Activated T-helper 1 cell treated with anti-CD3 and anti-CD28 coated beads, Interleukin-12 subunit alpha, Interleukin-12 subunit beta, Interleukin-2, Interleukin-4 antibody, amounts not matched to agents 30 ng/mL and 10 ng/mL and 1 ng/mL, durations not matched to agents 14 hours and 24 hours and 36 hours (primary cell): Measurements from ENCODE around the gene CDKAL1. TPM values are rescaled to one million over a fixed set of nuclear protein-coding genes. Genes with fewer than 3 reads are reported as not detected.
"Not testable (repeated sequence)": the region's sequence is repeated elsewhere in the genome, so short reads cannot be mapped to it uniquely, and the experiment has no call there.

Source experiments
- DNase-seq: peaks from one replicate; pipeline ENCODE4 v3.0.0; 2021; ENCODE audit warnings: low spot score
- H3K27ac Mint-ChIP-seq: one replicate; pipeline ENCODE4 v1.8.0; 2021; ENCODE audit warnings: mild to moderate bottlenecking, mixed read lengths
- H3K27me3 Mint-ChIP-seq: one replicate; pipeline ENCODE4 v1.8.0; 2022; ENCODE audit warnings: mild to moderate bottlenecking, moderate library complexity, mixed read lengths; ENCODE audit not compliant: insufficient read depth
- H3K36me3 Mint-ChIP-seq: one replicate; pipeline ENCODE4 v1.8.0; 2021; ENCODE audit warnings: low read depth, mixed read lengths
- H3K4me1 Mint-ChIP-seq: one replicate; pipeline ENCODE4 v1.8.0; 2021; ENCODE audit warnings: low read depth, mixed read lengths
- H3K4me3 Mint-ChIP-seq: one replicate; pipeline ENCODE4 v1.8.0; 2021; ENCODE audit warnings: mild to moderate bottlenecking, moderate library complexity, mixed read lengths
- H3K9me3 Mint-ChIP-seq: one replicate; pipeline ENCODE4 v1.8.0; 2021; ENCODE audit warnings: mixed read lengths
- intact Hi-C: fragments of 100-400 bp; cut with micrococcal nuclease; formaldehyde crosslinking; loops from one replicate; pipeline ENCODE4 v1.15.1; 2024
- total RNA-seq: library from RNA; stranded (reverse); gene quantifications from 2 replicates; pipeline ENCODE4 v1.2.3, GENCODE V29; 2022

The CDKAL1 gene
- total RNA-seq, 1 donor from 2014 or later, result 32.2 TPM

DNA sequence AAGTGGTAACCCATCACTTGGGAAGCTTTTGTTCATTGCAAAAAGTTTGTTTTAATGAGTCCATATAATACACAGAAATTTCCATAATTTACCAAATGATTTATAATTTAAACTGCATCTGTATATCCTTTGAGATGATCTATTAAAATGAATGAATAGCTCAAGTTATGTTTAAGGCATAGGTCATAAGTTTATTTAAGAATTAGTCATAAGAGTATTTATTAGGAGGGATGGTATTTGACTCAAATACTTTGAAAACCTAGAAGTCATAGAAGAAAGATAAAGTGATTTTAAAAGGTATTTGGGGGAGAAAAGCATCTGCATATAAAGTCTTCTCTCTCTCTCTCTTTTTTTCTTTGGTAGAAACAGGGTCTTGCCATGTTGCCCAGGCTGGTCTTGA lies 388.5 kb downstream of the CDKAL1 start:
- no peaks in the 10 kb centered on the region for H3K27me3 Mint-ChIP-seq
- H3K4me1 Mint-ChIP-seq, result peaks cover 20% of the 10 kb centered on the region
- H3K9me3 Mint-ChIP-seq, result no peaks in the 10 kb centered on the region
- intact Hi-C loops, result loop anchor here (5.0 to 10.0 kb wide), 2 partner anchors 272 to 665 kb away; no protein-coding TSS in a partner anchor
- DNase-seq, result no peak
- no peak overlapping the region for H3K27ac Mint-ChIP-seq
- peaks cover 2% of the 10 kb centered on the region for H3K36me3 Mint-ChIP-seq
- H3K4me3 Mint-ChIP-seq, result no peak overlapping the region

DNA sequence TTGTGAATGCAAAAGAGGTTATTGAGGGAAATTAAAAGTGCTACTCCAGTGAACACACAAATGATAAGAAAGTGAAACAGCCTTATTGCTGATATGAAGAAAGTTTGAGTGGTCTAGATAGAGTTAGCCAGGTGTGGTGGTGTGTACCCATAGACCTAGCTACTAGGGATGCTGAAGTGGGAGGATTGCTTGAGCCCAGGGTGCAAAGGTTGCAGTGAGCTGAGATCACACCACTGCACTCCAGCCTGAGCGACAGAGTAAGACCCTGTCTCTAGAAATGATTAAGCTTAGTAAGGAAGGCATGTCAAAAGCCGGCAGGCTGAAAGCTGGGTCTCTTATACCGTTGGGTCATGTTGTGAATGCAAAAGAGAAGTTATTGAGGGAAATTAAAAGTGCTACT lies 389.8 kb downstream of the CDKAL1 start:
- H3K27me3 Mint-ChIP-seq, DNase-seq, H3K4me3 Mint-ChIP-seq, H3K36me3 Mint-ChIP-seq, H3K9me3 Mint-ChIP-seq, H3K27ac Mint-ChIP-seq: not testable (repeated sequence)
- intact Hi-C loops, result loop anchor here (5.0 to 10.0 kb wide), 2 partner anchors 271 to 663 kb away; no protein-coding TSS in a partner anchor
- peaks cover 13% of the 10 kb centered on the region for H3K4me1 Mint-ChIP-seq

DNA sequence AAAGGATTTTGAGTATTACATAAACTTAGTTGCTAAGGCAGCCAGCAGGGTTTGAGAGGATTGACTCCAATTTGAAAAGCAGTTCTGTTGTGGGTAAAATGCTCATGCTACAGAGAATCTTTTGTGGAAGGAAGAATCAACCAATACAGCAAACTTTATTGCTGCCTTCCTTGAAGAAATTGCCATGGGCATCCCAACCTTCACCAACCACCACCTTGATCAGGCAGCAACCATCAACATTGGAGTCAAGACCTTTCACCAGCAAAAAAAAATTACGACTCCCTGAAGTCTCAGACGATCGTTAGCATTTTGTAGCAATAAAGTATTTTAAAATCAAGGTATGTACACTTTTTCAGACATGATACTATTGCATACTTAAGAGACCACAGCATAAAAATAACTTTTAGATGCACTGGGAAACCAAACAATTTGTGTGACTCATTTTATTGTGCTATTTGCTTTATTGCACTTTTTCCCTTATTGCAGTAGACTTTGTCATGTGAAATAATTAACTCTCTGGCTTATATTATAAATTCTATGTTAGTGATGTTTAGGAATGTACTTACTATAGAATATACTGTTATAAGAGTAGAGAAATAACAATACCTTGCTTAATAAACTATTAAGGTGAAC lies 390.8 kb downstream of the CDKAL1 start:
- H3K27me3 Mint-ChIP-seq, result no peaks in the 10 kb centered on the region
- peaks cover 4% of the 10 kb centered on the region for H3K4me1 Mint-ChIP-seq
- intact Hi-C loops, result loop anchor here (5.0 to 10.0 kb wide), 2 partner anchors 270 to 662 kb away; no protein-coding TSS in a partner anchor
- no peak for DNase-seq
- H3K36me3 Mint-ChIP-seq, result peaks cover 2% of the 10 kb centered on the region
- no peak overlapping the region for H3K4me3 Mint-ChIP-seq
- H3K9me3 Mint-ChIP-seq, result no peaks in the 10 kb centered on the region
- no peak overlapping the region for H3K27ac Mint-ChIP-seq

DNA sequence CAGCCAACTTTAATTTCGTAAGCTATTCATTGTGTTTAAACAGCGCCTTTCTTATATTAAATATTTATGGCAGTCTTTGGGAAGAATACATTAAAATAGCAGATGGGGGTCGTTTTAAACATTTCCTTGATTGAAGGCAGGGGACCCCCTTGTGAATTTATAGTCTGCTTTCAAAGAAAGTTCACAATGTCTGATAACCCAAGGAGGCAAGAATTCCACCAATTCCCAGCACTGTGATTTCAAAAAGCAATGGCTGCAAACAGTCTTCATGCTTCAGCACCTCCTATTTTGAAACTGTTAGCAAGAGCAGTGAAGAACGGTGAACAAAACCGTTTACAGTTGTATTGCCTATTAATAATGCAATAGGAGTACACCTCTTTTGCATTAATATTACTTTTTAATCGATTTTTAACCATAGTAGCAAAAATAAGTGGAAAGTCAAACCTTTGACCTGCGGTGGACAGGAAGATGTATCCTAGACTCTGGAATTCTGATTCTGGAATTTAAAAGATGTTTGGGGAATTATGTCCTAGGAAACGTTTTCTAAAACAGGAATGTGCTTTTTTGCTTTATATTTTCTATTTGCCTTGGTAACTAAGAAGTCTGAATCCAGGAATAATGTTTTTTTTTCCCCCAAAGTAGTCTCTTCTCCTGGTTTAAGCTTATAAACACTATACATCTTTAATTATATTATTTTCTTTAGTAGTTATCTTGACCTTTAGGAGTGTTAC lies 393.0 kb downstream of the CDKAL1 start:
- no peak overlapping the region for H3K27ac Mint-ChIP-seq
- intact Hi-C loops, result loop anchor here (10.0 kb wide), 1 partner anchor 268 kb away; no protein-coding TSS in a partner anchor

DNA sequence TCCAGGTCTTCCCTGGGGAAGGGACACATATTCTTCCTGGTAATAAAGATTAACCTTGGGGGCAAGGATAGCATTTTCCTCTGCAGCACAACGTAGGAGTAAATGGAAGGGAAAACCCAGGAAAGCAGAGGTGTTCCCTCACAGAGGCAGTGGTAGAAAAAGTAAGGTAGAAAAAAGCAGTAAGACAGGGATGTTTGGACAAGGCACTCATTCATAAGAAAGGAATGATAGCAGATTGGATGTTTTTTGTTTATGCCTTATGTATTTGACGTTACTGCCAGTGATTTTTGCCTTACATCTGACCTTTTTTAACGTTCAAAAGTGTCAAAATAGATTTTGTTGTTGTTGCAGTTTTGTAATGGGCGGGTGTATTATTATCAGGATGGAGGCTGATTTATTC lies 395.0 kb downstream of the CDKAL1 start:
- intact Hi-C loops, result loop anchor here (10.0 kb wide), 1 partner anchor 266 kb away; no protein-coding TSS in a partner anchor
- H3K9me3 Mint-ChIP-seq, result no peaks in the 10 kb centered on the region
- no peak for DNase-seq
- no peaks in the 10 kb centered on the region for H3K4me1 Mint-ChIP-seq
- H3K27me3 Mint-ChIP-seq, result no peaks in the 10 kb centered on the region
- no peaks in the 10 kb centered on the region for H3K36me3 Mint-ChIP-seq
- no peak overlapping the region for H3K4me3 Mint-ChIP-seq
- H3K27ac Mint-ChIP-seq, result no peak overlapping the region

More for the DNA sequence above, 393.0 kb downstream of the CDKAL1 start:
- Mint-ChIP-seq H3K4me1 (no peaks in the 10 kb centered on the region), H3K27me3 (no peaks in the 10 kb centered on the region), H3K9me3 (no peaks in the 10 kb centered on the region), H3K4me3 (no peak overlapping the region), H3K36me3 (no peaks in the 10 kb centered on the region)
- DNase-seq, result no peak

DNA sequence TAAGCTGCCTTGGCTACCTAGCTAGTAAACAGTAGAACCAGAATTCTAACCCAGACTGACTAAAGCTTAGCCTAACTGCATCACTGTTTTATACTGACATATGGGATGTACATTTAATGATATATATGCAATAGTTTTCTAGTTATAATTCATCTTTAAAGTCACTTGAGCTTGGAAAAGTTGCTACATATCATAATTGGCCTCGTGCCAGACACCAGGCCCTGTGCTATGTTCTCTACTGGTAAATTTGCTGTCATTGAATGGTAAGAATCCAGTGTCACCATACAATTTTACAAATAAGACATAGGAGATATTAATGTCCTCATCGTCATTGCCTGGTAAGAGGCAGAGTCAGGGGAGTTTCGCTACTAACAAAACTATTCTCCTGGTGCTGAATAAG lies 396.8 kb downstream of the CDKAL1 start:
- Mint-ChIP-seq H3K4me1 (no peaks in the 10 kb centered on the region), H3K27me3 (no peaks in the 10 kb centered on the region), H3K9me3 (no peaks in the 10 kb centered on the region), H3K36me3 (peaks cover 2% of the 10 kb centered on the region), H3K27ac (no peak overlapping the region), H3K4me3 (no peak overlapping the region)
- intact Hi-C loops, result no loop called here
- DNase-seq, result no peak

DNA sequence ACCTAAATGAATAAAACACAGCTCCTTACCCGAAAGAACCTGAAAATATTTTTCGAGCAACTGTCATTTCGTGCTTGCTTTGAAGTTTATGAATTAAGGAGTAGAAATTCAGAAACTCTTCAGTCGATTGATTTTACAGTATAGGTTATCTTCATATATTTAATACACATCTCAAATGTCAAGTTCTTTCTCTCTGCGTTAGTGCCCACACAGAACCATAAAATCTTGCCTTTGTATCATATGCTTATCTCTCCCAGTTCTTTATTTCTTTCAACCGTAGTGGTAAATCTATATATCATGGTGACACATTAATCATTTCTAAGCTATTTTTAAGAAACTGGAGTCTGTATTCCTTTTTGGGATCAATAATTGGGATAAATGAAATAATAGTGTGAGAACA lies 397.5 kb downstream of the CDKAL1 start:
- DNase-seq, result no peak
- Mint-ChIP-seq H3K36me3 (peaks cover 2% of the 10 kb centered on the region), H3K4me3 (no peak overlapping the region), H3K27ac (no peak overlapping the region), H3K9me3 (no peaks in the 10 kb centered on the region), H3K27me3 (no peaks in the 10 kb centered on the region), H3K4me1 (no peaks in the 10 kb centered on the region)
- intact Hi-C loops, result no loop called here

DNA sequence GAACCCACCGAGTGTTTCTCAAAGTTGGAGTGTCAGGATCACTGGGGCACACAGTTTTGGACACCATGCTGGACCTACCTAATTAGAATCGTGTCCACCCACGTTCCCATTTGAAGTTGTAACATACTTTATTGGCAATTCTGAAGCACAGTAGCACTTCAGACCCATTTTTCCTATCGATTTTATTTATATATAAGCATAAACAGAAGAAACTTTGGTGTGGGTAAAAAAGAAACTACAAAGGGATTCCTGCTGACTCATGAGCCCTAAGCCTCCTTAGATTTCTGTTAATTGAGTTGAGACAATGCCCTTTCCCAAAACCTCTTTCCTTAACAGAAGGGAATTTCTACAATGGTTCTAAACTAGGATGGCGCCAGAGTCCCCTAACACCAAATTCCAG lies 398.0 kb downstream of the CDKAL1 start:
- Mint-ChIP-seq H3K27me3 (no peaks in the 10 kb centered on the region), H3K27ac (no peak overlapping the region), H3K4me1 (no peaks in the 10 kb centered on the region)

DNA sequence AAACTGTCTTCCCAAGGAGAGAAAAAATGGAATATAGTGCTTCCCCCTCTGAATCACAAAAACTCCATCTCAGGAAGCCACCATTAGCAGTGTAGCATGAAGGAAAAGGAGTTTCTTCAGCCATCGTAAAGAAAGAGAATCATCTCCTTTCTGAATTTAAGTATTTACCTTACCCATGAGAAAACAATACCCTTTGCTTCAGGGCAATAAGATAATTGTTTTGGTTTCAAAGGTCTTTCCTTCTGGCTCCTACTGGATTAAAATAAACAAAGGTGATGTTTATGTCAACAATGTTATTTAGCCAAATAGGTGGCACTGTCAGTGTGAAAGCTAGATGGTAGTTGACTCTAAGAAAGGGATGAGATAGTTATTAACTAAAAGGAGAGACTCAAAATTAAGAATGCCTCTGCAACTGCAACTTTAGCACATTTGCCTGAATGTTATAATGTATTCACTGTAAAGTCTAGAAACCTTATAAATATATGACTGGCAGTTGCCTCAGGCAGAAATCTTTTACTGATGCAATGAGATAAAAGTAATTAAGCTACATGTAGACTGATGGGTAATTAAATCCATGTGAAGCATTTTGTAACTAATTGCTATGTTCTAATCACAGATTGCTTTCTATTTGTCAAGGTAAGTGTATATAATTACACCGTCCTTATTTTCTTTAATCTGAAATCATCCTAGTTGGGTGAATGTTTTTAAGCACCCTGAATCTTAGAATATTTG lies 399.0 kb downstream of the CDKAL1 start:
- no peak for DNase-seq
- Mint-ChIP-seq H3K36me3 (peaks cover 2% of the 10 kb centered on the region), H3K9me3 (no peaks in the 10 kb centered on the region), H3K27me3 (no peaks in the 10 kb centered on the region), H3K4me3 (no peak overlapping the region), H3K27ac (no peak overlapping the region), H3K4me1 (no peaks in the 10 kb centered on the region)
- intact Hi-C loops, result no loop called here

More for the DNA sequence above, 398.0 kb downstream of the CDKAL1 start:
- intact Hi-C loops, result no loop called here
- H3K9me3 Mint-ChIP-seq, result no peaks in the 10 kb centered on the region
- peaks cover 2% of the 10 kb centered on the region for H3K36me3 Mint-ChIP-seq
- no peak overlapping the region for H3K4me3 Mint-ChIP-seq
- no peak for DNase-seq

DNA sequence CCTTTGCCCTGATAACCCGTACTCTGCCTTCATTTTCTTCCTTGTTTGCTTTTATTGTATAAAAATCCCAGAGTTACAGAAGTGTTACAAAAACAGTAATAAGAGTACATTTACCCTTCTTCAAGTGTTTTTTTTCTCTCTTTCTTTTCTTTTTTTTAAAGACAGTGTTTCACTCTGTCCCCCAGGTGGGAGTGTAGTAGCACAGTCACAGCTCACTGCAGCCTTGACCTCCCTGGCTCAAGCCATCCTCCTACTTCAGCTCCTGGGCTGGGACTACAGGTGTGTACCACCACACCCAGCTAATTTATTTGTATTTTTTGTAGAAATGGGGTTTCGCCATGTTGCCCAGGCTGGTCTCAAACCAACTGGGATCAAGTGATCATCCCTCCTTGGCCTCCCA lies 402.7 kb downstream of the CDKAL1 start:
- Mint-ChIP-seq H3K27ac (no peak overlapping the region), H3K4me3 (no peak overlapping the region), H3K36me3 (peaks cover 2% of the 10 kb centered on the region), H3K4me1 (peaks cover 6% of the 10 kb centered on the region), H3K27me3 (no peaks in the 10 kb centered on the region), H3K9me3 (peaks cover 8% of the 10 kb centered on the region)
- DNase-seq, result no peak
- intact Hi-C loops, result no loop called here

DNA sequence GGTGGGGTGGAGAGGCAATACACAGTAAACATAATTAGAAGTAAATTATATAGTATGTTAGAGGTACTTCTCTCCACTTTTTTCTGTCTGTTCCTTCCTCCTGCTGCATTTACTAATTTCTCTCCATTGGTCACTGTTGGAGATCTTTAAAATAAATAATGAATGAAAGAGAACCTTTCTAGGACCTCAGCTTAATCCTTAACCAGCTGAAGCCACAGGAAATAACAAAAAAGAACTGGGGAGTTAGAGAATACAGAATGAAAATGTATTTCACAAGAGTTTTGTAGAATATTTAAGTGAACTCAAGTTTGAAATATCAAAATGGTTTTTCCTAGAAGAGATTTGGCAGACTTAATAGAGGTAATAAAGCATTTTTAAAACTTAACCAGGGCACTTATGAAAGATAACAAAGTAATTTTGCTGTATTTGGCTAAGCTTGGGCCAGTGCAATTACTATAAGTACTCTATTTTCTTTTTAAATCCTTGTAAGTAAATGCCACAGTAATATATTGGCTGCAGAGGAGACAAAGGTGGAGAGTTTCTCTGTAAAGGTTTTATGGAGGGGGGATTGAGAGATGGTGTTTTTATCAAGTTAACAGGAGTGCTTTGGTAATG lies 405.0 kb downstream of the CDKAL1 start:
- Mint-ChIP-seq H3K36me3 (peaks cover 8% of the 10 kb centered on the region), H3K9me3 (peaks cover 22% of the 10 kb centered on the region), H3K4me3 (no peak overlapping the region), H3K27ac (no peak overlapping the region), H3K4me1 (peaks cover 6% of the 10 kb centered on the region), H3K27me3 (no peaks in the 10 kb centered on the region)
- intact Hi-C loops, result no loop called here
- no peak for DNase-seq

DNA sequence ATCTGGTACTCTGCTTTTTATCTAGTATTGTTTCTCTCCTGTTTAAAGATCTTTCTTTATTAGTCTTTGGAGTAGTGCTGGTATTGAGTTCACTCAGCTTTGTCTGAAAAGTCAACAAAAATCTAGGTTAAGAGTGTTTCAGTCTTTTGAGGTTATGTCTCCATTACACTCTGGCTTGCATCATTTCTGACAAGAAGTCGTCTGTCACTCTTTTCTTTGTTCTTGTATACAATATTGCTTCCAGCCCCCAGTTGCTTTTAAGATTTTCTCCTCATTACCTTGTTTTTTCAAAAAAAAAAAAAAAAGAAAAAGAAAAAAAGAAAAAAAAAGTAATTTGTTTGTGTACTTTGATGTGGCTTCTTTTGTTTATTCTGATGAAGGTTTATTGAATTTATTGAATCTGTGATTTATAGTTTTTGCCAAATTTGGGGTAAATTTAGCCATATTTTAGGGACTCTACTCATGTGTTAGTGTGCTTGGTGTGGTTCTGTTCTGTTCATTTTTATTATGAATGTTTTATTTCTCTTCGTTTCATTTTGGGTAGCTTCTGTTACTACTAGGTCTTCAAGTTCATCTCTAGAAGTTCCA lies 408.9 kb downstream of the CDKAL1 start:
- intact Hi-C loops, result no loop called here
- H3K36me3 Mint-ChIP-seq, result peaks cover 6% of the 10 kb centered on the region
- peaks cover 13% of the 10 kb centered on the region for H3K4me1 Mint-ChIP-seq
- no peak overlapping the region for H3K27ac Mint-ChIP-seq
- no peak for DNase-seq
- no peaks in the 10 kb centered on the region for H3K27me3 Mint-ChIP-seq
- H3K9me3 Mint-ChIP-seq, result peaks cover 22% of the 10 kb centered on the region
- H3K4me3 Mint-ChIP-seq, result no peak overlapping the region
